H1 (cell line): ENCODE data around the gene PRR5L. TPM values are rescaled to one million over a fixed set of nuclear protein-coding genes. Genes with fewer than 3 reads are reported as not detected.

Source experiments
- PHF8 ChIP-seq: fragments of 200-600 bp; sonication (generic); conservative IDR thresholded peaks from 2 replicates; pipeline ENCODE4 v1.7.1; 2012; ENCODE audit warnings: low read depth, mild to moderate bottlenecking, inconsistent platforms, low read length, moderate library complexity
- SP4 ChIP-seq: IDR thresholded peaks from 2 replicates; pipeline ENCODE4 v1.6.1; 2012; ENCODE audit warnings: low read length, inconsistent platforms
- TBP ChIP-seq: IDR thresholded peaks from 2 replicates; pipeline ENCODE4 v1.6.1; 2011; ENCODE audit warnings: low read depth, low read length, improper control_type of control experiment
- polyA plus RNA-seq, 7 experiments: library from polyadenylated mRNA; depleted of rRNA in 3 of 7; stranded (reverse) in 5 of 7; unstranded in 2 of 7; fragments of >200 nt in 5 of 7; fragments of 200-250 nt in 2 of 7; gene quantifications; 1 replicate in 5 of 7; 2 replicates in 1 of 7; 4 replicates in 1 of 7; pipeline versions ENCODE4 v1.2.1 to v1.2.3, GENCODE V29; 2011 to 2013; ENCODE audit warnings: missing spikeins in 2 of 7, mixed read lengths in 2 of 7
- total RNA-seq: library from RNA; stranded (reverse); fragmentation: NEBNext Ultra II Directional; extraction: Animal tissue kit (Norgen Biotek cat#: 25700); gene quantifications from 2 replicates; pipeline ENCODE4 v1.2.1, GENCODE V29; 2021

The PRR5L gene
- total and polyA plus RNA-seq, 2 of the 8 experiments (the other 6 are each of a cell fraction or from before 2014, with no cell fraction given), result 6.6 to 10.1 TPM

DNA sequence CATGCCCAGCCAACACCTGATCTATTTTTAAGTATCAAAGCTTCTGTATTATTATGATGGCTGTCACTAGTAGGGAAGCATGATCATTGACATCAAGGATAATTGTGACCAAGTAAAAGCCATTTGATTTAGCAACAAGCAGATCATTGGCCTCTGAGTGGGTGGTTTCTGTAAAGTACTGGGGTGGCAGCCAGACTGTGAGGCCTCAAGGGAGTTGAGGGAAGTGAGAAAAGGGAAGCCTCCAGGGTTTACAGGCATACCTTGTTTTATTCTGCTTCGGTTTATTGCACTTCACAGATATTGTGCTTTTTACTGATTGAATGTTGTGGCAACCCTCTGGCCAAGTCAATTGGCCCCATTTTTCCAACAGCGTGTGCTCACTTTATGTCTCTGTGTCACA is 60.1 kb downstream of the PRR5L start (continued):
- TF ChIP-seq PHF8, result no peak
- no peak for TF ChIP-seq SP4
- TF ChIP-seq TBP, result no peak
